RWPE2 (cell line): ENCODE data around the gene PEX16.
A peak's percentile ranks its signal among the peaks of the same experiment; 100 is the strongest.

Source experiments
- ATAC-seq: fragments of 200-7000 bp; cut with Tn5 transposase; 3 replicates; pipeline ENCODE4 v1.9.1; 2021; ENCODE audit warnings: low read depth
- DNase-seq: peaks from one replicate; pipeline ENCODE4 v3.0.0-alpha.2; 2020; ENCODE audit warnings: low spot score
- H3K27ac ChIP-seq: fragments of 450-650 bp; 2 replicates; pipeline ENCODE4 v1.5.1; 2017; ENCODE audit warnings: mild to moderate bottlenecking; ENCODE audit not compliant: poor library complexity, severe bottlenecking
- H3K27me3 ChIP-seq: fragments of 250-450 bp; sonication (Bioruptor Pico); 2 replicates; pipeline ENCODE4 v1.5.1; 2021; ENCODE audit warnings: mild to moderate bottlenecking, moderate library complexity; ENCODE audit not compliant: insufficient read depth, poor library complexity, severe bottlenecking
- H3K36me3 ChIP-seq: fragments of 250-450 bp; sonication (Bioruptor Pico); 2 replicates; pipeline ENCODE4 v1.5.1; 2020; ENCODE audit warnings: low read depth, mild to moderate bottlenecking, moderate library complexity
- H3K4me1 ChIP-seq: fragments of 250-450 bp; sonication (Bioruptor Pico); 2 replicates; pipeline ENCODE4 v1.5.1; 2021; ENCODE audit warnings: mild to moderate bottlenecking, moderate library complexity; ENCODE audit not compliant: insufficient read depth, poor library complexity, severe bottlenecking
- H3K4me3 ChIP-seq: fragments of 250-450 bp; sonication (Bioruptor Pico); 2 replicates; pipeline ENCODE4 v1.5.1; 2021; ENCODE audit warnings: mild to moderate bottlenecking, moderate library complexity; ENCODE audit not compliant: severe bottlenecking
- H3K9me3 ChIP-seq: fragments of 250-450 bp; sonication (Bioruptor Pico); 2 replicates; pipeline ENCODE4 v1.5.1; 2021; ENCODE audit warnings: mild to moderate bottlenecking, moderate library complexity; ENCODE audit not compliant: severe bottlenecking
- CTCF ChIP-seq: fragments of 450-650 bp; IDR thresholded peaks from one replicate; pipeline ENCODE4 v1.5.1; 2017; ENCODE audit warnings: mild to moderate bottlenecking, moderate library complexity; ENCODE audit not compliant: poor library complexity, severe bottlenecking

The PEX16 gene

GRCh38 chr11:45917623-45918330 lies at the start of gene PEX16:
PEX16 (minus strand) TSS chr11:45917877; CDS start chr11:45917811, 66 bp downstream.
- Histone ChIP-seq H3K9me3 (no peaks in the 10 kb centered on the region), H3K4me1 (peaks cover 3% of the 10 kb centered on the region), H3K36me3 (peaks cover 26% of the 10 kb centered on the region), H3K27me3 (no peaks in the 10 kb centered on the region), H3K27ac (peak within 1 kb of the TSS; percentile 66), H3K4me3 (peak within 1 kb of the TSS; percentile 88)
- peak; percentile 98 for DNase-seq
- no peak for TF ChIP-seq CTCF
- ATAC-seq, result peak; percentile 83

- no peak overlapping the region for H3K27ac ChIP-seq
- DNase-seq, result no peak
- H3K4me3 ChIP-seq, result no peak overlapping the region
- H3K36me3 ChIP-seq, result peaks cover 10% of the 10 kb centered on the region
- peak; percentile 96 for TF ChIP-seq CTCF
- no peaks in the 10 kb centered on the region for H3K9me3 ChIP-seq
- H3K4me1 ChIP-seq, result no peaks in the 10 kb centered on the region
- ATAC-seq, result peak; percentile 91
- H3K27me3 ChIP-seq, result no peaks in the 10 kb centered on the region
These were observed 47.3 kb upstream of the PEX16 start for GRCh38 chr11:45964911-45965389.

- DNase-seq (no peak), ATAC-seq (no peak)
- H3K27ac ChIP-seq, result no peak overlapping the region
- TF ChIP-seq CTCF, result no peak
- no peaks in the 10 kb centered on the region for H3K4me1 ChIP-seq
- H3K4me3 ChIP-seq, result no peak overlapping the region
- H3K36me3 ChIP-seq, result peaks cover 7% of the 10 kb centered on the region
- H3K9me3 ChIP-seq, result no peaks in the 10 kb centered on the region
- H3K27me3 ChIP-seq, result no peaks in the 10 kb centered on the region
These were observed 44.1 kb upstream of the PEX16 start for GRCh38 chr11:45961751-45962240.

- H3K4me1 ChIP-seq, result no peaks in the 10 kb centered on the region
- peaks cover 7% of the 10 kb centered on the region for H3K36me3 ChIP-seq
- H3K9me3 ChIP-seq, result no peaks in the 10 kb centered on the region
- H3K27ac ChIP-seq, result no peak overlapping the region
- no peak for TF ChIP-seq CTCF
- H3K4me3 ChIP-seq, result no peak overlapping the region
- H3K27me3 ChIP-seq, result no peaks in the 10 kb centered on the region
- DNase-seq (no peak), ATAC-seq (no peak)
These were observed 42.9 kb upstream of the PEX16 start for GRCh38 chr11:45960387-45961095.

- no peak for TF ChIP-seq CTCF
- DNase-seq (no peak), ATAC-seq (no peak)
- Histone ChIP-seq H3K9me3 (no peaks in the 10 kb centered on the region), H3K27ac (no peak overlapping the region), H3K4me1 (no peaks in the 10 kb centered on the region), H3K36me3 (peaks cover 12% of the 10 kb centered on the region), H3K27me3 (no peaks in the 10 kb centered on the region), H3K4me3 (no peak overlapping the region)
These were observed 42.2 kb upstream of the PEX16 start for GRCh38 chr11:45959851-45960250.
